Measurements from ENCODE around the gene B3GAT3.

The B3GAT3 gene

GRCh38 chr11:62647609-62648005, 25.8 kb upstream of the B3GAT3 start:
- ChIA-PET CTCF (interaction anchor here (1.2 kb wide), 1 partner anchor 253 kb away, joined by 4 read pairs; no protein-coding TSS in a partner anchor), POLR2A (interaction anchor here (1.0 to 5.9 kb wide), 8 partner anchors 12 to 233 kb away, joined by 4 to 79 read pairs (median 11); partner anchors contain the start of genes C11orf98, CSKMT, LBHD1 and SLC3A2)
- TF ChIP-seq ZNF658 (tag by site-specific recombination; IDR thresholded peaks at IDR 0.05) (no peak), ZNF501 (tag by site-specific recombination; IDR thresholded peaks at IDR 0.05) (no peak), ZNF423 (tag by site-specific recombination; IDR thresholded peaks at IDR 0.05) (no peak), ZNF777 (tag by site-specific recombination; IDR thresholded peaks at IDR 0.05; ENCODE audit: borderline replicate concordance) (no peak)
- TF ChIP-seq, protein P1, sequence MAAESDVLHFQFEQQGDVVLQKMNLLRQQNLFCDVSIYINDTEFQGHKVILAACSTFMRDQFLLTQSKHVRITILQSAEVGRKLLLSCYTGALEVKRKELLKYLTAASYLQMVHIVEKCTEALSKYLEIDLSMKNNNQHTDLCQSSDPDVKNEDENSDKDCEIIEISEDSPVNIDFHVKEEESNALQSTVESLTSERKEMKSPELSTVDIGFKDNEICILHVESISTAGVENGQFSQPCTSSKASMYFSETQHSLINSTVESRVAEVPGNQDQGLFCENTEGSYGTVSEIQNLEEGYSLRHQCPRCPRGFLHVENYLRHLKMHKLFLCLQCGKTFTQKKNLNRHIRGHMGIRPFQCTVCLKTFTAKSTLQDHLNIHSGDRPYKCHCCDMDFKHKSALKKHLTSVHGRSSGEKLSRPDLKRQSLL (tag by site-specific recombination; IDR thresholded peaks at IDR 0.05) = 0 out of 2 replicates have a peak, but pooled peaks have one; percentile 39
- no peak overlapping the region for H3K4me3 ChIP-seq (ENCODE audit: low read depth, low read length)
- peaks cover 3% of the 10 kb centered on the region; the same call in 1 of the 2 replicates for H3K4me1 ChIP-seq (ENCODE audit: control insufficient read depth, insufficient read depth, low read length)
- no peak overlapping the region for H3K27ac ChIP-seq (ENCODE audit: extremely low read depth, low read depth, low read length)
- peaks cover 5 to 55% of the 10 kb centered on the region in 2 experiments; a peak in 2 of 3 replicates for H3K36me3 ChIP-seq (ENCODE audit: control insufficient read depth in 2 of 2, insufficient read depth in 1 of 2, low read length in 2 of 2)
- no peaks in the 10 kb centered on the region for H3K9me3 ChIP-seq (ENCODE audit: control insufficient read depth, insufficient read depth, low read depth, low read length)

DNA sequence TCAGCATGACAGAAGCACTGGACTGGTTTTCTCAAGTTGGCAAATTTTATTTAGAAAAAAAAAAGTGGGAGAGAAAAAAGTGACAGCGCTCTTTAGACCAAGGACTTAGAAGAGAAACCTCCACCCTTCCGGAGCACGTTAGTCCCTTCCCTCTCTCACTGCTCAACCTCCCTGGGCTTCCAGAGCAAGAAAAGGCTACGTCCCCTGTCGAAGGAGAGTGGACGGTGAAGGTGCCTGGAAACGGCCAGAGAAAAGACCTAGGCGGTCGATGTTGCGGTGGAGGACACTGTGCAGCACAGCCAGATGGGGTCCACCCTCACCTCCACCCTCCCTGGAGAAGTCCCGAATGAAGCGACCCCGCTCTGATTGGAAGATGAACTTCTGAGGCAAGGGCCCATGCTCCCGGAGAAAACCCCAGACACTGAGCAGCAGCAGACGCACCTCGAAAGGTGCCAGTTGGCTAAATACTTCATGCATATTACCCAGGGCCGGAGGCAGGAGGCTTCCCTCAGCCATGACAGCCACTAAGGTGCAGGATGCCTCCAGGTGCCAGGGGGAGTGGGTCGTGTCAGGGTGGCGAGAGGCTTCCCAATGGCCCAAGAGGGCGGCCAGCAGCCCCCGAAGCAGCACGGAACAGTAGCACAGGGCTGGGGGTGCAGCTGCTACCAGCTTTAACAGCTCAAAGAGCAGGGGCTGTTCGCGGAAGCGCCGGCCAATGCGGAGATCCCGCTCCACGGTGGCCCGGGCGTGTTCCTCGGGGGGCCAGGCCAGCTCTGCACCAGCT, 25.2 kb upstream of the B3GAT3 start:
- H3K4me1 ChIP-seq (ENCODE audit: control insufficient read depth, insufficient read depth, low read length) = peaks cover 3% of the 10 kb centered on the region; the same call in 1 of the 2 replicates
- no peaks in the 10 kb centered on the region for H3K9me3 ChIP-seq (ENCODE audit: control insufficient read depth, insufficient read depth, low read depth, low read length)
- peaks cover 5 to 57% of the 10 kb centered on the region in 2 experiments; a peak in 2 of 3 replicates for H3K36me3 ChIP-seq (ENCODE audit: control insufficient read depth in 2 of 2, insufficient read depth in 1 of 2, low read length in 2 of 2)
- no peak overlapping the region for H3K27ac ChIP-seq (ENCODE audit: extremely low read depth, low read depth, low read length)
- POLR2A ChIA-PET = interaction anchor here (0.6 to 5.9 kb wide), 23 partner anchors 9 to 288 kb away, joined by 3 to 79 read pairs (median 4); partner anchors contain the start of genes B3GAT3, C11orf98, CSKMT and EEF1G
- no peak for TF ChIP-seq ZNF157 (tag by site-specific recombination; IDR thresholded peaks at IDR 0.05)
- TF ChIP-seq ZNF341 (tag by site-specific recombination; IDR thresholded peaks at IDR 0.05; ENCODE audit: low read depth) = peak; percentile 25; the same call in 1 of the 2 replicates
- H3K4me3 ChIP-seq (ENCODE audit: low read depth, low read length) = no peak overlapping the region
- CTCF ChIA-PET = no interaction called here

DNA sequence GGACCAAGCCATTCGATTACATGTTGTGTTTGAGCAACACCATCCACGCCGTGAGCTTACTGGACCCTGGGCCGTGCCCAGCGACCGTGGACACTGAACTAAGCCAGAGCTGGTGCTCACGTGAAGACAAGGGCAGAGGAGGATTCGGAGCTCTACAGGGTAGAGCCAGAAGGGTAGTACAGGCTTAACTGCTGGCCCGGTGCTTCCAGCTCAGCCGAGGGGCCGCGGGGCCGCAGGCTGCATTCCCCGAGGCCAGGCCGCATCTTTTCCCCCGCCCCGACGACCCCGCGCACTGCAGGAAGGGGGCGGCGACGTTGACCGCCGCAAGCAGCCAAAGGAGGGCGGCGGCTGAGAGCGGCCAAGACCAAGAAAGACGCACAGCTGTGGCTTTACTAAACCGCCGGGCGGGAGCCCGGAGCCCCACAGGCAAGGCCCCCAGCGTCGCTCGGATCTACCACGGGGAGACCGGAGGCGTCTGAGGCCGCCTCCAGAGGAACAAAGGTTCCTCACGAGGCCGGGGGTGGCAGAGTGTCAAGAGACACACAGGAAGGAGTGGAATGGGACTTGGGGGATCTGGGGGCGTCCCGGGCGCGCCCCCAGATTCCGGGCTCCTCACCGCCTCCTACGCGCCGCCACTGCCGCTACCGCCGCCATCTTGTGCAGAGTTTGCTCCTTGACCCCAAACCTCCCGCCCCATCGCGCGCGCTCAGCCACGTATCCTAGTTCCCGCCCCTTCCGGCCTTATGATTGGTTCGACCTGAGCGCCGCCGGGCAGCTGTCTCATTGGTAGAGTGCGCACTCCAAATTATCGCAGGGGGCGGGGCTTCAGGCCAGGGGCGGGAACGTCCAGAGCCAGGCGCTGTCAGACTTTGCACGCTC, 24.4 kb upstream of the B3GAT3 start, which contains the start of gene GANAB:
Gene GANAB (minus strand): TSS at position 668 of the 879 bp plus-strand sequence. CDS start 14 bp downstream, at position 654.
- peaks cover 5 to 57% of the 10 kb centered on the region in 2 experiments; a peak in 2 of 3 replicates for H3K36me3 ChIP-seq (ENCODE audit: control insufficient read depth in 2 of 2, insufficient read depth in 1 of 2, low read length in 2 of 2)
- peak within 1 kb of the TSS; percentile 83 for H3K27ac ChIP-seq (ENCODE audit: extremely low read depth, low read depth, low read length)
- H3K4me3 ChIP-seq (ENCODE audit: low read depth, low read length) = peak within 1 kb of the TSS; percentile 86
- no peaks in the 10 kb centered on the region for H3K9me3 ChIP-seq (ENCODE audit: control insufficient read depth, insufficient read depth, low read depth, low read length)
- POLR2A ChIA-PET = interaction anchor here (0.6 to 5.9 kb wide), 24 partner anchors 9 to 289 kb away, joined by 3 to 79 read pairs (median 4); partner anchors contain the start of genes B3GAT3, C11orf98, CSKMT and EEF1G
- H3K4me1 ChIP-seq (ENCODE audit: control insufficient read depth, insufficient read depth, low read length) = peaks cover 3% of the 10 kb centered on the region; the same call in 1 of the 2 replicates
- CTCF ChIA-PET = interaction anchor here (0.9 to 1.5 kb wide), 3 partner anchors 9 to 85 kb away, joined by 3 to 5 read pairs (median 4); no protein-coding TSS in a partner anchor
- TF ChIP-seq ZNF26 (tag by site-specific recombination; IDR thresholded peaks at IDR 0.05) (no peak), ZNF423 (tag by site-specific recombination; IDR thresholded peaks at IDR 0.05) (no peak), ZNF391 (tag by site-specific recombination; IDR thresholded peaks at IDR 0.05; ENCODE audit: borderline replicate concordance, low read depth) (no peak), ZNF23 (tag by site-specific recombination; IDR thresholded peaks at IDR 0.05; ENCODE audit: borderline replicate concordance) (no peak), ZNF292 (tag by site-specific recombination; IDR thresholded peaks at IDR 0.05; ENCODE audit: borderline replicate concordance, low read depth) (no peak), REPIN1 (tag by site-specific recombination; IDR thresholded peaks at IDR 0.05; ENCODE audit: low read depth) (no peak), ZSCAN30 (tag by site-specific recombination; IDR thresholded peaks at IDR 0.05) (peak; percentile 54; the same call in 1 of the 2 replicates), ZNF544 (tag by site-specific recombination; IDR thresholded peaks at IDR 0.05) (no peak), BCL11A (tag by site-specific recombination; IDR thresholded peaks at IDR 0.05; ENCODE audit: low read depth) (0 out of 2 replicates have a peak, but pooled peaks have one; percentile 22), ZBTB21 (tag by site-specific recombination; IDR thresholded peaks at IDR 0.05) (no peak), GLIS2 (tag by site-specific recombination; IDR thresholded peaks at IDR 0.05) (peak; percentile 82)
- TF ChIP-seq, protein P2, sequence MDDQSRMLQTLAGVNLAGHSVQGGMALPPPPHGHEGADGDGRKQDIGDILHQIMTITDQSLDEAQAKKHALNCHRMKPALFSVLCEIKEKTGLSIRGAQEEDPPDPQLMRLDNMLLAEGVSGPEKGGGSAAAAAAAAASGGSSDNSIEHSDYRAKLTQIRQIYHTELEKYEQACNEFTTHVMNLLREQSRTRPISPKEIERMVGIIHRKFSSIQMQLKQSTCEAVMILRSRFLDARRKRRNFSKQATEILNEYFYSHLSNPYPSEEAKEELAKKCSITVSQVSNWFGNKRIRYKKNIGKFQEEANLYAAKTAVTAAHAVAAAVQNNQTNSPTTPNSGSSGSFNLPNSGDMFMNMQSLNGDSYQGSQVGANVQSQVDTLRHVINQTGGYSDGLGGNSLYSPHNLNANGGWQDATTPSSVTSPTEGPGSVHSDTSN (CRISPR knock-in tag; IDR thresholded peaks at IDR 0.05) = no peak
- TF ChIP-seq, protein P3, sequence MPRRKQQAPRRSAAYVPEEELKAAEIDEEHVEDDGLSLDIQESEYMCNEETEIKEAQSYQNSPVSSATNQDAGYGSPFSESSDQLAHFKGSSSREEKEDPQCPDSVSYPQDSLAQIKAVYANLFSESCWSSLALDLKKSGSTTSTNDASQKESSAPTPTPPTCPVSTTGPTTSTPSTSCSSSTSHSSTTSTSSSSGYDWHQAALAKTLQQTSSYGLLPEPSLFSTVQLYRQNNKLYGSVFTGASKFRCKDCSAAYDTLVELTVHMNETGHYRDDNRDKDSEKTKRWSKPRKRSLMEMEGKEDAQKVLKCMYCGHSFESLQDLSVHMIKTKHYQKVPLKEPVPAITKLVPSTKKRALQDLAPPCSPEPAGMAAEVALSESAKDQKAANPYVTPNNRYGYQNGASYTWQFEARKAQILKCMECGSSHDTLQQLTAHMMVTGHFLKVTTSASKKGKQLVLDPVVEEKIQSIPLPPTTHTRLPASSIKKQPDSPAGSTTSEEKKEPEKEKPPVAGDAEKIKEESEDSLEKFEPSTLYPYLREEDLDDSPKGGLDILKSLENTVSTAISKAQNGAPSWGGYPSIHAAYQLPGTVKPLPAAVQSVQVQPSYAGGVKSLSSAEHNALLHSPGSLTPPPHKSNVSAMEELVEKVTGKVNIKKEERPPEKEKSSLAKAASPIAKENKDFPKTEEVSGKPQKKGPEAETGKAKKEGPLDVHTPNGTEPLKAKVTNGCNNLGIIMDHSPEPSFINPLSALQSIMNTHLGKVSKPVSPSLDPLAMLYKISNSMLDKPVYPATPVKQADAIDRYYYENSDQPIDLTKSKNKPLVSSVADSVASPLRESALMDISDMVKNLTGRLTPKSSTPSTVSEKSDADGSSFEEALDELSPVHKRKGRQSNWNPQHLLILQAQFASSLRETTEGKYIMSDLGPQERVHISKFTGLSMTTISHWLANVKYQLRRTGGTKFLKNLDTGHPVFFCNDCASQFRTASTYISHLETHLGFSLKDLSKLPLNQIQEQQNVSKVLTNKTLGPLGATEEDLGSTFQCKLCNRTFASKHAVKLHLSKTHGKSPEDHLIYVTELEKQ (tag by site-specific recombination; IDR thresholded peaks at IDR 0.05; ENCODE audit: borderline replicate concordance) = no peak
